Neuronal stem cell (in vitro differentiated cells): ENCODE data around the gene C11orf24.
"Not testable (repeated sequence)": the region's sequence is repeated elsewhere in the genome, so short reads cannot be mapped to it uniquely, and the experiment has no call there.

ENCODE experiments used
- DNase-seq: peaks from one replicate; pipeline ENCODE4 v3.0.0-alpha.2; 2013; ENCODE audit warnings: low spot score
- H2AFZ ChIP-seq: one replicate; pipeline ENCODE4 v1.6.1; 2013; ENCODE audit warnings: mild to moderate bottlenecking, low read length, inconsistent platforms
- H2AK5ac ChIP-seq: 2 replicates; pipeline ENCODE4 v1.6.1; 2013; ENCODE audit warnings: low read depth, mild to moderate bottlenecking, inconsistent platforms, low read length, moderate library complexity, mixed read lengths
- H2BK120ac ChIP-seq: 2 replicates; pipeline ENCODE4 v1.6.1; 2013; ENCODE audit warnings: low read depth, mild to moderate bottlenecking, inconsistent platforms, low read length, moderate library complexity, mixed read lengths
- H2BK12ac ChIP-seq: one replicate; pipeline ENCODE4 v1.6.1; 2013; ENCODE audit warnings: low read length, inconsistent platforms
- H2BK15ac ChIP-seq: 2 replicates; pipeline ENCODE4 v1.6.1; 2013; ENCODE audit warnings: mild to moderate bottlenecking, low read length, inconsistent platforms, mixed read lengths
- H2BK5ac ChIP-seq: one replicate; pipeline ENCODE4 v1.6.1; 2013; ENCODE audit warnings: inconsistent platforms, mild to moderate bottlenecking, low read length, moderate library complexity
- H3K14ac ChIP-seq: one replicate; pipeline ENCODE4 v1.6.1; 2013; ENCODE audit warnings: low read length, inconsistent platforms
- H3K18ac ChIP-seq: 2 replicates; pipeline ENCODE4 v1.6.1; 2013; ENCODE audit warnings: low read length, inconsistent platforms
- H3K23ac ChIP-seq: 2 replicates; pipeline ENCODE4 v1.6.1; 2013; ENCODE audit warnings: low read depth, mild to moderate bottlenecking, mixed read lengths, low read length, inconsistent platforms; ENCODE audit not compliant: poor library complexity
- H3K27ac ChIP-seq: replicated peaks from 3 replicates; pipeline ENCODE4 v1.5.1; 2013; ENCODE audit warnings: low read length, inconsistent platforms
- H3K27me3 ChIP-seq, 3 experiments: 2 replicates each; pipeline ENCODE4 v1.6.1; 2013; ENCODE audit warnings: low read length in 3 of 3, mild to moderate bottlenecking in 2 of 3, inconsistent platforms in 1 of 3, low read depth in 1 of 3, mixed read lengths in 1 of 3, moderate library complexity in 1 of 3; ENCODE audit not compliant: control insufficient read depth in 3 of 3, insufficient read depth in 3 of 3
- H3K36me3 ChIP-seq, 2 donors: replicated peaks in 1 of 2; 2 replicates each; pipeline ENCODE4 v1.6.1; 2013; ENCODE audit warnings: low read length in 2 of 2; ENCODE audit not compliant: control insufficient read depth in 2 of 2, insufficient read depth in 2 of 2
- H3K4ac ChIP-seq: 2 replicates; pipeline ENCODE4 v1.6.1; 2013; ENCODE audit warnings: inconsistent platforms, mild to moderate bottlenecking, low read length, moderate library complexity
- H3K4me1 ChIP-seq, 2 donors: 1 replicate in 1 of 2; 2 replicates in 1 of 2; pipeline ENCODE4 v1.6.1; 2013; ENCODE audit warnings: low read length in 2 of 2, low read depth in 1 of 2; ENCODE audit not compliant: control insufficient read depth in 2 of 2, insufficient read depth in 1 of 2
- H3K4me2 ChIP-seq: one replicate; pipeline ENCODE4 v1.6.1; 2013; ENCODE audit warnings: mild to moderate bottlenecking, low read length, inconsistent platforms; ENCODE audit not compliant: insufficient read depth, poor library complexity, severe bottlenecking
- H3K4me3 ChIP-seq, 2 donors: 2 replicates each; pipeline ENCODE4 v1.5.1; 2013; ENCODE audit warnings: low read length in 2 of 2, mild to moderate bottlenecking in 2 of 2, inconsistent platforms in 1 of 2, moderate library complexity in 1 of 2
- H3K79me1 ChIP-seq: one replicate; pipeline ENCODE4 v1.6.1; 2013; ENCODE audit warnings: low read depth, mild to moderate bottlenecking, inconsistent platforms, low read length, moderate library complexity
- H3K9ac ChIP-seq: one replicate; pipeline ENCODE4 v1.6.1; 2013; ENCODE audit warnings: mild to moderate bottlenecking, low read depth, low read length, inconsistent platforms; ENCODE audit not compliant: poor library complexity
- H3K9me3 ChIP-seq, 2 donors: replicated peaks in 1 of 2; 2 replicates each; pipeline versions ENCODE3 to v1.6.1; 2013; ENCODE audit warnings: low read length in 2 of 2, mild to moderate bottlenecking in 2 of 2, inconsistent platforms in 1 of 2, low read depth in 1 of 2, mixed read lengths in 1 of 2, moderate library complexity in 1 of 2; ENCODE audit not compliant: control insufficient read depth in 2 of 2, insufficient read depth in 1 of 2
- H4K8ac ChIP-seq: one replicate; pipeline ENCODE4 v1.6.1; 2013; ENCODE audit warnings: low read depth, mild to moderate bottlenecking, inconsistent platforms, low read length, moderate library complexity
- H4K91ac ChIP-seq: one replicate; pipeline ENCODE4 v1.6.1; 2013; ENCODE audit warnings: low read length, low read depth, mild to moderate bottlenecking, inconsistent platforms; ENCODE audit not compliant: poor library complexity
- WGBS, 2 donors: extraction: QIAGEN DNeasy Blood & Tissue Kit; methylation state at CpG; one replicate each; pipeline ENCODE4 v1.1.7; 2013; ENCODE audit warnings: missing lambda C conversion rate in 2 of 2, mixed read lengths in 1 of 2; ENCODE audit not compliant: insufficient read length in 2 of 2, insufficient replicate concordance in 1 of 2; ENCODE audit errors: extremely low coverage in 2 of 2; 5-methylcytosine and 5-hydroxymethylcytosine counted together

The C11orf24 gene

DNA sequence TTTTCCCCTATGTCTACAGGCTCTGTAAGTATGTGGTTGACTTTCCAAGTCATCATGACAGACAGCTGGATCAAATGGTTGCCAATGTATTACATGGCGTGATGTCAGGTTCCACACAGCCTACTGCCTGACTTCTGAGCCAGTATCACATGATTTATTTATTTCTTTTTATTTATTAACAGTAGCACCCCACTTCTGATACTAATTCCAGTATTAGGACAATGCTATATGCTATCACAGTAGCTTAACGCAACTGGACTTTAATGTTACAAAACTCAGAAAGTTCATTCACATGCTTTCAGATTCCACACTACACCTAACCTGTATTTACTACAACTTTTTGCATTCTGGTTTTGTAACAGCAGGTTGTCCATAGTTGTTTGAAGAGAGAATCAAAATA is 17.7 kb upstream of the C11orf24 start:
- no peak overlapping the region for H3K4me3 ChIP-seq
- no peak overlapping the region for H2BK120ac ChIP-seq
- H3K9ac ChIP-seq: no peak overlapping the region
- no peaks in the 10 kb centered on the region for H3K79me1 ChIP-seq
- H3K18ac ChIP-seq: no peak overlapping the region
- no peaks in the 10 kb centered on the region for H3K4me1 ChIP-seq
- WGBS, 2 donors: no CpG with 5 or more reads among the region's 2 CpGs
- no peak overlapping the region for H2BK5ac ChIP-seq
- H3K14ac ChIP-seq: no peak overlapping the region
- DNase-seq: no peak
- no peaks in the 10 kb centered on the region for H3K36me3 ChIP-seq
- no peaks in the 10 kb centered on the region for H3K27me3 ChIP-seq
- no peak overlapping the region for H2AFZ ChIP-seq
- H3K4me2 ChIP-seq: no peak overlapping the region
- no peak overlapping the region for H4K91ac ChIP-seq
- no peak overlapping the region for H4K8ac ChIP-seq
- no peak overlapping the region for H3K27ac ChIP-seq
- no peak overlapping the region for H2BK12ac ChIP-seq
- H3K4ac ChIP-seq: no peak overlapping the region
- no peak overlapping the region for H3K23ac ChIP-seq
- no peak overlapping the region for H2BK15ac ChIP-seq
- peaks cover 0 to 10% of the 10 kb centered on the region in 2 donors for H3K9me3 ChIP-seq
- H2AK5ac ChIP-seq: no peak overlapping the region

DNA sequence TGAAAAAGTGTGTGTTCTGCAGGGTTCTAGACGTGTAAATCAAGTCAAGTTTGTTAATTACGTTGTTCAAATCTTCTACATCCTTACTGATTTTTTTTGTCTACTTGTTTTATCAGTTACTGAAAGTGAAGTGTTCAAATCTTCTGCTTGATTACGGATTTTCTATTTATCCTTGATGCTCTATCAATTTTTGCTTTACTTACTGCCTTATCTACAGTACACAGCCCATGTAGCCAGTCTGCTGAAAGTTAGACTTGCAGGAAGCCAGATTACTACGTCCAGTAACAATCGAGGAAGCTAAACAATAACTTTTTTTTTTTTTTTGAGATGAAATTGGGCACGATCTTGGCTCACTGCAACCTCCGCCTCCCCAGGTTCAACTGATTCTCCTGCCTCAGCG is 15.6 kb upstream of the C11orf24 start:
- no peak overlapping the region for H3K18ac ChIP-seq
- no peak overlapping the region for H3K4me3 ChIP-seq
- H2BK5ac ChIP-seq: no peak overlapping the region
- WGBS, 2 donors: no CpG with 5 or more reads among the region's 8 CpGs
- no peak overlapping the region for H4K8ac ChIP-seq
- no peak overlapping the region for H3K9ac ChIP-seq
- H3K14ac ChIP-seq: no peak overlapping the region
- H3K27ac ChIP-seq: no peak overlapping the region
- no peak overlapping the region for H3K4me2 ChIP-seq
- H3K79me1 ChIP-seq: peaks cover 2% of the 10 kb centered on the region
- H3K36me3 ChIP-seq: no peaks in the 10 kb centered on the region
- H3K9me3 ChIP-seq: peaks cover 0 to 10% of the 10 kb centered on the region in 2 donors
- H2AK5ac ChIP-seq: no peak overlapping the region
- H2BK15ac ChIP-seq: no peak overlapping the region
- H3K4ac ChIP-seq: no peak overlapping the region
- DNase-seq: no peak
- no peak overlapping the region for H2BK12ac ChIP-seq
- H2BK120ac ChIP-seq: no peak overlapping the region
- H4K91ac ChIP-seq: no peak overlapping the region
- H2AFZ ChIP-seq: no peak overlapping the region
- H3K4me1 ChIP-seq: no peaks in the 10 kb centered on the region
- H3K23ac ChIP-seq: no peak overlapping the region
- H3K27me3 ChIP-seq: no peaks in the 10 kb centered on the region

DNA sequence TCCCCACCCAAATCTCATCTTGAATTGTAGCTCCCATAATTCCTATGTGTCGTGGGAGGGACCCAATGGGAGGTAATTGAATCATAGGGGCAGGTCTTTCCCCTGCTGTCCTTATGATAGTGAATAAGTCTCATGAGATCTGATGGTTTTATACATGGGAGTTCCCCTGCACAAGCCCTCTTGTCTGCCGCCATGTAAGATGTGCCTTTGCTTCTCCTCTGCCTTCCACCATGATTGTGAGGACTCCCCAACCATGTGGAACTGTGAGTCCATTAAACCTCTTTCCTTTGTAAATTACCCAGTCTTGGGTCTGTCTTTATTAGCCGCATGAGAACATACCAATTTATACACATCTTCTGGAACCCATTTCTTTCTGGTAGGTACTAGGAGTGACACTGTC is 12.8 kb upstream of the C11orf24 start:
- not testable (repeated sequence) for H3K4me3 ChIP-seq, H3K27me3 ChIP-seq, H3K4me2 ChIP-seq, H2AFZ ChIP-seq, H3K27ac ChIP-seq, H3K9me3 ChIP-seq, H3K23ac ChIP-seq, H2BK5ac ChIP-seq, H3K14ac ChIP-seq, H4K91ac ChIP-seq, H2BK15ac ChIP-seq, H2AK5ac ChIP-seq, H3K18ac ChIP-seq, DNase-seq, H3K9ac ChIP-seq, H2BK12ac ChIP-seq, H3K79me1 ChIP-seq, H3K36me3 ChIP-seq, H4K8ac ChIP-seq, H2BK120ac ChIP-seq, H3K4ac ChIP-seq, H3K4me1 ChIP-seq
- WGBS, 2 donors: no CpG with 5 or more reads among the region's 3 CpGs

DNA sequence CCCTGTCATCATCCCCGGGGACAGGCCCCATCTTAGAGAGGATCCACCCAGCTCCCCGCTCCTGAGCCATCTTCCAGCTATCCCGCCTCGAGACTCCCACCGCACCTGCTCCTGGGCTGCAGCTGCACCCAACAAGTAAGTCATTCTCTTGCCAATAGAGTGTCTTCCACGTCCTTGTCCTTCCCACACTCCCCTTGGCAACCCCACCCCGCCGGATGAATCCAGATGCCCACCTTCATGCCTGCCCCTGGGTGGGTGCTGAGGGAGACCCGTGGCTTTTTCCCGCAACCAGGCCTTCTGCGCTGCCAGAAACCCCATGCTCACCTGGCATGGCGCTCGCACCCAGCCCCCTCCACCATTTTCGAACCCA is 11.1 kb upstream of the C11orf24 start:
- H2AFZ ChIP-seq: peak overlapping the region; percentile 70
- H3K27ac ChIP-seq: no peak overlapping the region
- no peak overlapping the region for H2BK12ac ChIP-seq
- no peak overlapping the region for H2BK5ac ChIP-seq
- H3K4me1 ChIP-seq: peaks cover 0 to 4% of the 10 kb centered on the region in 2 donors
- WGBS, 2 donors: no CpG with 5 or more reads among the region's 14 CpGs
- H4K91ac ChIP-seq: no peak overlapping the region
- H3K4me2 ChIP-seq: peak overlapping the region; percentile 11
- no peak overlapping the region for H3K23ac ChIP-seq
- H4K8ac ChIP-seq: no peak overlapping the region
- no peaks in the 10 kb centered on the region for H3K36me3 ChIP-seq
- H3K27me3 ChIP-seq: no peaks in the 10 kb centered on the region
- no peak overlapping the region for H3K4me3 ChIP-seq
- DNase-seq: no peak
- H2BK120ac ChIP-seq: no peak overlapping the region
- peaks cover 2% of the 10 kb centered on the region for H3K79me1 ChIP-seq
- no peak overlapping the region for H2AK5ac ChIP-seq
- H3K4ac ChIP-seq: no peak overlapping the region
- no peak overlapping the region for H3K14ac ChIP-seq
- no peaks in the 10 kb centered on the region for H3K9me3 ChIP-seq
- no peak overlapping the region for H3K9ac ChIP-seq
- no peak overlapping the region for H2BK15ac ChIP-seq
- H3K18ac ChIP-seq: peak overlapping the region; percentile 76
